IMR-90 (cell line): ENCODE results near the gene GALNT7.

Experiments used
- RFX5 ChIP-seq: IDR thresholded peaks from 2 replicates; pipeline ENCODE4 v1.8.0; 2012; ENCODE audit warnings: low read depth, mild to moderate bottlenecking, low read length, moderate library complexity
- TF ChIP-seq, protein P1 (sequence below): fragments of 150-350 bp; IDR thresholded peaks from 2 replicates; pipeline ENCODE4 v1.6.1; 2017; ENCODE audit warnings: mild to moderate bottlenecking, antibody characterized with exemption, low read length, low read depth

DNA sequence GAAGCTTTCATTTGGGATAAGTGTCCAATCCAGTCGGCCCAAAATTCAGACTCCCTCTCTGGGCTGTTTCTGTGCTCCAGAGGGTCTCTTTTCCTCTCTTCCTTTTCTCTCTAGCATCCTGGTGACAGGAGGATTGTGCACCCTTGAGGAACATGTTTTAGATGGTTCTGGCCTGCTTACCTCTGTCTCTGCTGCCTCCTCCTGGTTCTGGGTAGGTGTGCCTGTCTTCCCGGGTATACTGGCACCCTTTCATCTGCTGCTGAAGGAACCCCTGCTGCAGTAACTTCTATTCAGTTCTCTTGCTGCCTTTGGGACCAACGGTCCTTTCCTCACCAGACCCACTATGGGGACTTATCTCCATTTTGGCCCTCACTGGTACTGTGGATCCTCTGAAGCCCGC, 112.4 kb downstream of the GALNT7 start:
- TF ChIP-seq, protein P1, sequence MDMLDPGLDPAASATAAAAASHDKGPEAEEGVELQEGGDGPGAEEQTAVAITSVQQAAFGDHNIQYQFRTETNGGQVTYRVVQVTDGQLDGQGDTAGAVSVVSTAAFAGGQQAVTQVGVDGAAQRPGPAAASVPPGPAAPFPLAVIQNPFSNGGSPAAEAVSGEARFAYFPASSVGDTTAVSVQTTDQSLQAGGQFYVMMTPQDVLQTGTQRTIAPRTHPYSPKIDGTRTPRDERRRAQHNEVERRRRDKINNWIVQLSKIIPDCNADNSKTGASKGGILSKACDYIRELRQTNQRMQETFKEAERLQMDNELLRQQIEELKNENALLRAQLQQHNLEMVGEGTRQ = no peak
- TF ChIP-seq RFX5 = no peak
